ENCODE measurements around the gene AP1S3.
"Not testable (repeated sequence)": the region's sequence is repeated elsewhere in the genome, so short reads cannot be mapped to it uniquely, and the experiment has no call there.

The AP1S3 gene

GRCh38 chr2:223837287-223838061 is at the start of gene AP1S3:
TSS of gene AP1S3 (minus strand) at chr2:223837582. CDS start at chr2:223837450, 132 bp downstream.
- no peak for DNase-seq

- DNase-seq, result no peak
Measured at GRCh38 chr2:223887127-223887526, 49.7 kb upstream of the AP1S3 start.

DNA sequence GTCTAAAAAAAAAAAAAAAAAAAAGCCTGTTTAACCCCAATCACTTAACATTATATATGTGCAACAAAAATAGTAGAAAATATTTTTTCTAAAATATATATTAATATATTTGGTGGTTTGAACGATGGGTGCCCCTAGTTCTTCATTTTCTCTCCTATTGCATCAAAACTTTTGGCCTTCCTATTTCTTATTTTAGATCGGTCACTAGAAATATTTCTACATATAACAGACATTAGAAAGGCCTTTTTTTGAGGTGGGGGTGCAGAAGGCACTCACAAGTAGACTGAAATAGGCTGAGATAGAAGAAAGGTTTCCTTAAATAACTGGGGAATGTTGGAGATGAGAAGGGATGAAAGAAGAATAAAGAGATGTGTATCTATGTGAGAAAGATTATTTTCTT is 49.3 kb upstream of the AP1S3 start:
- no peak for DNase-seq

- DNase-seq, result no peak
Measured at GRCh38 chr2:223884399-223884798, 47.0 kb upstream of the AP1S3 start.

DNA sequence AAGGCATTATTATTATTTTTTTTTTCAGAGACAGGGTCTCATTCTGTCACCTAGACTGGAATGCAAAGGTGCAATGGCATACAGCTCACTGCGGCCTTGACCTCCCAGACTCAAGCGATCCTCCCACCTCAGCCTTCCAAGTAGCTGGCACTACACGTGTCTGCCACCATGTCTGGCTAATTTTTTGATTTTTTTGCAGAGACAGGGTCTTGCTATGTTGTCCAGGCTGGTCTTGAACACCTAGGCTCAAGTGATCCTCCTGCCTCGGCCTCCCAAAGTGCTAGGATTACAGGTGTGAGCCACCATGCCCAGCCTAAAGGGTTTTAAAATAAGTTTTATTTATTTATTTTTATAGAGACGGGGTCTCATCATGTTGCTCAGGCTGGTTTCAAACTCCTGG is 45.3 kb upstream of the AP1S3 start:
- DNase-seq, result no peak

DNA sequence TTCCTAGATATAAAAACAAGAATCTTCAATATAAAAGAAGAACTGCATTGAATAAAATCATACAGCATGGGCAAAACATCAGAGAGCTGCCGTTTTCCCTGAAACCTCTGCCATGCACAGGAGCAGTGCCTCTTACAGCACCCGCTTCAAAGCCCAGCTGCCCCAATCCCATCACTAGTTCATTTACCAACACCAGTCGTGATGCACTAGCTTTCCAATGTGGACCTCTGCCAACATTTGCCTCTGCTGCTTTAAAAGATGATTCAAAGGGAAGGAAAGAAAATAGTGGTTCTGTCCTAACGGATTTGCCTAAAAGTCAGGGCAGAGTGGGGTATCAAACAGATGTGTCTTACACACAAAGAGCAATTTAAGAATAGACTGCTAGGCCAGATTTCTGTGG is 43.4 kb upstream of the AP1S3 start:
- DNase-seq, result no peak

- DNase-seq, result no peak
Measured at GRCh38 chr2:223877721-223878410, 40.5 kb upstream of the AP1S3 start.

DNA sequence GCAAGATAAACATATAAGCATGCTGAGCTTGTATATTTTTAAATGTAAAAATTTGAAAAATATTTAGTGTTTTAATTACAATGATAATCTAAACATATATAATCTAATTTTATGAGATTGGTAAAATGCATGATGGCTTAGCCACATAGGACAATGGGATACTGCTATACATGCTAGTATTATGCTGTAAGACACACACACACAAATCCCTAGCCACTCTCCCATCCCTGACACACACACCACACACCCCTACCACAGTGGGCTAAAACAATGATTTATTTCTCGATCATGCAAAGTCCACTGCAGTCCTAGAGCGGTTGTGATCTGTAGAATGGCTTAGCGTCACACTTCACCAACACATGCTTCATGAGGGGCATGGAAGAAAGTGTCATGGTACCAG is 36.3 kb upstream of the AP1S3 start:
- DNase-seq, result no peak

DNA sequence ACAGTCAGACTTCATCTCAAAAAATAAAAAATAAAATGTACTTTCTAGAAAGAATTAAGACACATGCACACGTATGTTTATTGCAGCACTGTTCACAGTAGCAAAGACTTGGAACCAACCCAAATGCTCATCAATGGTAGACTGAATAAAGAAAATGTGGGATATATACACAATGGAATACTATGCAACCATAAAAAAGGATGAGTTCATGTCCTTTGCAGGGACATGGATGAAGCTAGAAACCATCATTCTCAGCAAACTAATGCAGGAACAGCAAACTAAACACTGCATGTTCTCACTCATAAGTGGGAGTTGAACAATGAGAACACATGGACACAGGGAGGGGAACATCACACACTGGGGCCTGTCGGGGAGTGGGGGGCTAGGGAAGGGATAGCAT is 35.4 kb upstream of the AP1S3 start:
- DNase-seq, result not testable (repeated sequence)

- not testable (repeated sequence) for DNase-seq
Measured at GRCh38 chr2:223871661-223872060, 34.3 kb upstream of the AP1S3 start.

DNA sequence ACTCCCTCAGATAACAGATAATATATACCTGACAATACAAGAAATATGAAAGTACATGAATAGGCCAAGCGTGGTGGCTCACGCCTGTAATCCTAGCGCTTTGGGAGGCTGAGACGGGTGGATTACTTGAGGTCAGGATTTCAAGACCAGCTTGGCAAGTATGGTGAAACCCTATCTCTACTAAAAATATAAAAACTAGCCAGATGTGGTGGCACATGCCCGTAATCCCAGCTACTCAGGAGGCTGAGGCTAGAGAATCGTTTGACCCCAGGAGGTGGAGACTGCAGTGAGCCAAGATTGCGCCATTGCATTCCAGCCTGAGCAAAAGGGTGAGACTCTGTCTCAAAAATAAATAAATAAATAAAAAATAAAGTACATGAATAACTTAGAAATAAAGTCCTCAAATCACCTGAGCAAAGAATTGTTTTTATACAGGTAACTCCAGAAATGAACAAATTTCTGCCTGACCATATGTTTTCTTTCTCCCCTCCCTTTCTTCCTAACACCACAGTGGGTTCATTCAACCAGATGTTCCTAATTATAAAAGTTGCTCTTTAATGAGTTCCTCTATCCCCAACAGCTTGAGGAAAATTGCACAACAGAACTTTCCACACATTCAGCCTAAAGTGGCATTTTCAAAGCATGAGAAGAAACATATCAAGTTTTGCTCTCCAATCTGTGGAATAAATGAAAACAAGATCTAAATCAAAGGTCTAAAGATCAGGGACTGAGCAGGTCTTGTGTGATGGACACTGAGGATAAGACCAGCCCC is 33.6 kb upstream of the AP1S3 start:
- no peak for DNase-seq

DNA sequence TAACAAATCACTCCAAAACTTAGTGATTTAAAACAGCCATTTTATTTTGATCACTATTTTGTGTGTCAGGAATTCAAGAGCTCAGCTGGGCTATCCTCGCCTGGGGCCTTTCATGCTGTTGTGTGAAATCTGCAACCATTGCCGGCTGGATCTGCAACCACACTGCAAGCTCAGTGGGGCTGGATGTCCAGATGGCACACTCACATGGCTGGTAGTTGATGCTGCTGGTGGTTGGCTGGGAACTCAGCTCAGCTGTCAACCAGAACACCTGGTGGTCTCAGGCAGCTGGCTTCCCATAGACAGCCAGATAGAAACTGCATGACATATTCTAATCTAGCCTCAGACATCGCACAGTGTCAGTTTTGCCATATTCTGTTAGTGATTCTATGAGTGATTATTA is 30.6 kb upstream of the AP1S3 start:
- DNase-seq, result no peak

DNA sequence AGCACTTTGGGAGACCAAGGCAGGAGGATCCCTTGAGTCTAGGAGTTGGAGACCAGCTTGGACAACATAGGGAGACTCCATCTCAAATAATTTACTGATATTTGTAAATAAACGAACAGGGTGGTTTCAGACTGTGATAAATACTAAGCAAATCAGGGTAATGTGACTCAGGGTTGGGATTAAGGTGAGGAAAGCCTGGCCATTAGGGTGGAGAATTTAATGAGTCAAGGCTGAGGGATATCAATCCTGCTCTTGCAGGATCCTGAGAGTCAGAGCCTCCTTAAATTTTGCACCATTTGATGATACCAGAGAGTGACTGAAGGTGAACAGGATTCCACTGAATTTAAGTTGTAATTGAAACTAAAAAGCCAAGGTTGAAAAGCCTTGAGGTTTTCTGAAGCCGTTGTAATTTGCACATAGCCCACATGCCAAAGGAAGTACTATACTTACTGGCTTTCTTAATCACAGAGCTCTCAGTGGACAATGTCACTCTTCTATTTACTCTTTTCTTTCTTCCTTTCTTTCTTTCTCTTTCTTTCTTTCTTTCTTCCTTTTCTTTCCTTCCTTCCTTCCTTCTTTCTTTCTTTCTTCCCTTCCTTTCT is 28.6 kb upstream of the AP1S3 start:
- DNase-seq, result no peak

DNA sequence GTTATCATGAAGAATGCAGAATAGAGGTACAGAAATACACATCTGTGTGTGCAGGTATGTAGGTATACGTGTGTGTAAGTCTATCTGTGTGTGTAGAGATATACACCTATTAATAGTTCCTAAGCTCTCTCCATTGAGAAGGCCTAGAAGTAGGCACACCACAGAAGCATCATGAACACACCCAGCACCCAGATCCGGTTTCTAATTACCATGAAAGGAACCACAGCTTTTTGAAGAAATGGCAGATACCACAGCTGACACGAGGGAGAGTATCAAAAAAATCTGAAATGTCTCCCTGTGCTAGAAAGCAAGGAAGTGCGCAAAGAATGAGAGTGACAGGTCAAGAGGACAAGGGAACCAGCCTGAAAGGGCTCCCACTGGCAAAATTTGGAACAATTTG is 27.7 kb upstream of the AP1S3 start:
- DNase-seq, result no peak

DNA sequence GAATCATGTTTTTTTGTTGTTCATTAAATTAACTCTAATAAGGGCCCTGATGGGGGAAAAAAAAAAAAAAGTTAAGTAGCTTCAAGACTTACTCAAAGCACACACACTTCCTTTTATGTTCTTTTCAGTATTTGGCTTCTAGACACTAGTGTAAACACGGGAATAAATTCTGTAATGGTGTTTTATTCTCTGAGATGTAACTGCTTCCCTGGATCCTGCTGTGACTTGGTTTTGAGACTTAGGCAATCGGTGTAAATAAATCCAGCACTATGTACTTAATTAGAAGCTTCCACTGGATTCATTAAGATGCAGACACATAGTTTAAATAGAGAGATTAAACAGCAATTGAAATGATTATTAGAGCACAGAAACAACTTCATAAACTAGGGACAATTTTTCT is 26.1 kb upstream of the AP1S3 start:
- DNase-seq, result no peak

DNA sequence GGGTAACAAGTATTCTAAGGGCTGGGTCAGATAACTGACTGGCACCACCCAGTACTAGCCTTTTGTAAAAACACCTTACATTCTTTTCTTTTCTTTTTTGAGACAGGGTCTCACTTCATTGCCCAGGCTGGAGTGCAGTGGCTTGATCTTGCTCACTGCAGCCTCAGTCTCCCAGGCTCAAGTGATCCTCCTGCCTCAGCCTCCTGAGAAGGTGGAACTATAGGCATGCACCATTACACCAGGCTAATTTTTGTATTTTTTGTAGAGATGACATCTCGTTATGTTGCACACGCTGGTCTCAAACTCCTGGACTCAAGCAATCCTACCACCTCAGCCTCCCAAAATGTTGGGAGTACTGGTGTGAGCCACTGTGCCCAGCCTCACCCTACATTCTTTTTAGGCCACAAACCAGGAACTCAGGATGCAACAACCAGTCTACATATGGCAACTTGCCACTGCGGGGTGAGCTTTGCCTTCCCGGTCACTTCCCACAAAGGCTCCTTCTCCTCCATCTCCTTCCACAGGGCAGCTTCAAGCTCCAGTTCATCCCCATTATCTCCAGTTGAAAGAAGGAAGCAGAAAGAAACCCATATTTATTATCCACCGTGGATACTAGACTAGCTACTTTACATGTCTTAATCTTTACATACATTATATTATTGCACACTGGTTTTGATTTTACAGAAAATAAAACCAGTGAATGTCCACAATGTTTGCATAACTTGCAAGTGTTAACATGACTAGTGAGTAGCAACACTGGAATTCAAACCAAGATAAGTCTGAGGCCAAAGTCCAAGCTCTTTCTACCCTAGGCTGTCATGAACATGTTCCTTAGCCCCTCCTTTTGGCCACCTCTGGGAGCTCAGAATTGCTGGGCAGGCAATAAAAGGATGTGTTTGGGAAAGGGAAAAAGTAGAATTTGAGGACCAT is 23.7 kb upstream of the AP1S3 start:
- DNase-seq, result no peak

DNA sequence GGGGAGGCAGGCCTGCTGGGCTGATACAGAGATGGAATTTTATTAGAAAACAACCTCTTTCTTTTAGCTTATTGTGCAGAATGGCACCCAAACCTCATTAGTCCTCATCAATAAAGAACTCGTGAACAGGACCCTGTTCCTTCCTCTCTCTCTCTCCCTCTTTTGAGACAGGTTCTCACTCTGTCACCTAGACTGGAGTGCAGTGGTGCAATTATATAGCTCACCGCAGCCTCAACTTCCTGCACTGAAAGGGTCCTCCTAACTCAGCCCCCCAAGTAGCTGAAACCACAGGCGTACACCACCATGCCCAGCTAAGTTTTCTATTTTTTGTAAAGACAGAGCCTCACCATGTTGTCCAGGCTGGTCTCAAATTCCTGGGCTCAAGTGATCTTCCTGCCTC is 21.7 kb upstream of the AP1S3 start:
- no peak for DNase-seq

DNA sequence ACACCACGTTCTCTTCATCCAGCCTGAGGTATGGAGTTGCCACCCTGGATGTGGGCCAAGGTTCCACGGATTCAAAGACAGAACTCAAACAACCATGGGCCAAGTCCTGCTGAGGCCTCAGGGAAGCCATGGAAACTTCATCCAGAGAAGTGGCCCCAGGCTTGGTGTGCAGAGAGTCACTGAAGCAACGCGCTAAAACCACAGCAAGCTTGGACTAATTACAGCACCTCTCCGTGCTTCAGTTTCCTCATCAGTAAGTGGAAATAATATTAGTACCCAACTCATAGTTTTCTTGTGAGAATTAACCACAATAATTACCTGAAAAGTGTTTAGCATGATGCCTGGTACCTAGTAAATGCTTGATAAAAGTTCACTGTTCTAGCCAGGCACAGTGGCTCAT is 19.2 kb upstream of the AP1S3 start:
- DNase-seq, result no peak

GRCh38 chr2:223856021-223856420 is 18.6 kb upstream of the AP1S3 start:
- no peak for DNase-seq

GRCh38 chr2:223855426-223855825 is 18.0 kb upstream of the AP1S3 start:
- DNase-seq, result no peak

DNA sequence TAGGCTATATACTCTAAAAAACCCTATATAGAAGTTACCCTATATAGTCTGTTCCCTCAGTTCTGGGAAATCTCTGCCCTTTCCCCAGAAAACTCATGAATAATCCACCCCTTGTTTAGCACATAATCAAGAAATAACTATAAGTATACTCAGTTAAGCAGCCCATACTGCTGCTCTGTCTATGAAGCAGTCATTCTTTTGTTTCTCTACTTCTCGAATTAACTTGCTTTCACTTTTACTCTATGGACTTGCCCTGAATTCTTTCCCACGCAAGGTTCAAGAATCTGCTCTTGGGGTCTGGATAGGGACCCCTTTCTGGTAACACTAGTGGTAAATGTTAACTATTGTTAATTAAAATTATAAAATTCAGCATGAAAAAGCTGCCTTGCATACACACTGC is 17.4 kb upstream of the AP1S3 start:
- no peak for DNase-seq

DNA sequence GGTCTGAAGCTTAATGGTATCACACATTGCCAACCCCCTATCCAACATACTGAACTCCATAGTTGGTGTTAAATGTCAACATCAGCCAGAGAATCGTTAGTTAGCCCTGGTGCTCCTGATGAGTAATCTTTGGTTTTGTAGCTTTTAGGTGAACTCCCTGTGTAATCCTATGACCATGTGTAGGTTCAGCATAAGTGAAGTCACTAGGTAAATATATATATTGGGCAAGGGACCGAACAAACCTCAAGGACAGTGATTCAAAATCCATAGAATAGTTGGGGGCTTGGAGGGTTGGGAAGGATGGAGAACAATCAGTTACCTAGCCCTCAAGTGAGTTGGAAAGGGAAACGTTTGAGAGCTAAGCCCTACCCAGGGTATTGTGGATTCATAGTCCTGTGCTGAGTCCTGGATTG is 16.0 kb upstream of the AP1S3 start:
- no peak for DNase-seq

Measured in NCI-H1436 treated with DMSO at 0.1 percent for 48 hours (cell line).